HG03520 (cell line): Measurements from ENCODE around the gene CACNA1C.
"Not testable (repeated sequence)": the region's sequence is repeated elsewhere in the genome, so short reads cannot be mapped to it uniquely, and the experiment has no call there.

ENCODE experiments used
- ATAC-seq: cut with Tn5 transposase; IDR thresholded peaks from one replicate; pipeline ENCODE4 v1.9.1; 2021; ENCODE audit warnings: mild to moderate bottlenecking, moderate library complexity; ENCODE audit not compliant: unreplicated experiment

The CACNA1C gene

GRCh38 chr12:2491349-2491748, 438.6 kb downstream of the CACNA1C start:
- not testable (repeated sequence) for ATAC-seq

GRCh38 chr12:2492236-2492635, 439.4 kb downstream of the CACNA1C start:
- no peak for ATAC-seq

- no peak for ATAC-seq
Observed at GRCh38 chr12:2493086-2493485, 440.3 kb downstream of the CACNA1C start.

- no peak for ATAC-seq
Observed at GRCh38 chr12:2494486-2495192, 441.9 kb downstream of the CACNA1C start.

GRCh38 chr12:2495417-2496112, 442.8 kb downstream of the CACNA1C start:
- ATAC-seq, result no peak

- no peak for ATAC-seq
Observed at GRCh38 chr12:2498964-2499500, 446.2 kb downstream of the CACNA1C start.

- ATAC-seq, result no peak
Observed at GRCh38 chr12:2501464-2502191, 448.8 kb downstream of the CACNA1C start.

- no peak for ATAC-seq
Observed at GRCh38 chr12:2503036-2503435, 450.2 kb downstream of the CACNA1C start.

- no peak for ATAC-seq
Observed at GRCh38 chr12:2503762-2504161, 451.0 kb downstream of the CACNA1C start.

GRCh38 chr12:2504577-2504976, 451.8 kb downstream of the CACNA1C start:
- ATAC-seq, result no peak

GRCh38 chr12:2507814-2508213, 455.0 kb downstream of the CACNA1C start:
- no peak for ATAC-seq

GRCh38 chr12:2509137-2509536, 456.4 kb downstream of the CACNA1C start:
- no peak for ATAC-seq

GRCh38 chr12:2510045-2510444, 457.3 kb downstream of the CACNA1C start:
- no peak for ATAC-seq

- ATAC-seq, result no peak
Observed at GRCh38 chr12:2513141-2514037, 460.6 kb downstream of the CACNA1C start.

- ATAC-seq, result no peak
Observed at GRCh38 chr12:2514038-2514340, 461.2 kb downstream of the CACNA1C start.

GRCh38 chr12:2520722-2521246, 468.0 kb downstream of the CACNA1C start:
- ATAC-seq, result no peak

- ATAC-seq, result no peak
Observed at GRCh38 chr12:2523317-2523716, 470.5 kb downstream of the CACNA1C start.

- no peak for ATAC-seq
Observed at GRCh38 chr12:2523844-2524243, 471.1 kb downstream of the CACNA1C start.

- ATAC-seq, result no peak
Observed at GRCh38 chr12:2526371-2526770, 473.6 kb downstream of the CACNA1C start.

- ATAC-seq, result no peak
Observed at GRCh38 chr12:2528001-2528400, 475.2 kb downstream of the CACNA1C start.
